VCaP (cell line): Measurements from ENCODE around the gene OPRL1.

Experiments used
- H3K27ac ChIP-seq: fragments of 450-650 bp; 2 replicates; pipeline ENCODE4 v1.5.1; 2017
- CTCF ChIP-seq: fragments of 450-650 bp; conservative IDR thresholded peaks from 2 replicates; pipeline ENCODE4 v1.5.1; 2017; ENCODE audit warnings: mild to moderate bottlenecking, moderate library complexity

Gene OPRL1

GRCh38 chr20:64144144-64144912, 64.4 kb downstream of the OPRL1 start:
- H3K27ac ChIP-seq: no peak overlapping the region
- no peak for TF ChIP-seq CTCF

- TF ChIP-seq CTCF: no peak
- H3K27ac ChIP-seq: no peak overlapping the region
These were observed 65.8 kb downstream of the OPRL1 start for GRCh38 chr20:64145458-64146300.

- TF ChIP-seq CTCF: no peak
- no peak overlapping the region for H3K27ac ChIP-seq
These were observed 66.5 kb downstream of the OPRL1 start for GRCh38 chr20:64146301-64146935.

- TF ChIP-seq CTCF: no peak
- no peak overlapping the region for H3K27ac ChIP-seq
These were observed 67.1 kb downstream of the OPRL1 start for GRCh38 chr20:64146936-64147477.

- no peak for TF ChIP-seq CTCF
- H3K27ac ChIP-seq: no peak overlapping the region
These were observed 68.7 kb downstream of the OPRL1 start for GRCh38 chr20:64148581-64148980.

GRCh38 chr20:64149141-64149540, 69.3 kb downstream of the OPRL1 start:
- TF ChIP-seq CTCF: no peak
- no peak overlapping the region for H3K27ac ChIP-seq
